GM18867 (cell line): ENCODE measurements around the gene CLCNKB.
"Not testable (repeated sequence)": the region's sequence is repeated elsewhere in the genome, so short reads cannot be mapped to it uniquely, and the experiment has no call there.

Source experiments
- ATAC-seq: cut with Tn5 transposase; IDR thresholded peaks from one replicate; pipeline ENCODE4 v1.9.1; 2021; ENCODE audit warnings: mild to moderate bottlenecking, moderate library complexity; ENCODE audit not compliant: unreplicated experiment

The CLCNKB gene

GRCh38 chr1:16043521-16043920 is at the start of gene CLCNKB:
Gene CLCNKB (plus strand): TSS chr1:16043782. CDS start chr1:16044493, 711 bp downstream.
- ATAC-seq: no peak

- no peak for ATAC-seq
Measured at GRCh38 chr1:15994081-15994480, 49.5 kb upstream of the CLCNKB start.

GRCh38 chr1:15994590-15995351 is 48.8 kb upstream of the CLCNKB start:
- ATAC-seq: no peak

- ATAC-seq: no peak
Measured at GRCh38 chr1:15997076-15997585, 46.5 kb upstream of the CLCNKB start.

GRCh38 chr1:15997637-15998280 is 45.8 kb upstream of the CLCNKB start:
- ATAC-seq: no peak

GRCh38 chr1:15998929-15999328 is 44.7 kb upstream of the CLCNKB start:
- no peak for ATAC-seq

DNA sequence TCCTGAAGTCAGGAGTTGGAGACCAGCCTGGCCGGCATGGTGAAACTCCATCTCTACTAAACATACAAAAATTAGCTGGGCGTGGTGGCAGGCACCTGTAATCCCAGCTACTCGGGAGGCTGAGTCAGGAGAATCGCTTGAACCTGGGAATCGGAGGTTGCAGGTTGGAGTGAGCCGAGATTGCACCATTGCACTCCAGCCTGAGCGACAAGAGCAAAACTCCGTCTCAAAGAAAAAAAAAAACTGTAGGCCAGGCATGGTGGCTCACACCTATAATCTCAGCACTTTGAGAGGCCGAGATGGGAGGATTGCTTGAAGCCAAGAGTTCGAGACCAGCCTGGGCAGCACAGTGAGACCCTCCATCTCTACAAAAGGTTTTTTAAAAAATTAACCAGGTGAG is 42.3 kb upstream of the CLCNKB start:
- not testable (repeated sequence) for ATAC-seq

DNA sequence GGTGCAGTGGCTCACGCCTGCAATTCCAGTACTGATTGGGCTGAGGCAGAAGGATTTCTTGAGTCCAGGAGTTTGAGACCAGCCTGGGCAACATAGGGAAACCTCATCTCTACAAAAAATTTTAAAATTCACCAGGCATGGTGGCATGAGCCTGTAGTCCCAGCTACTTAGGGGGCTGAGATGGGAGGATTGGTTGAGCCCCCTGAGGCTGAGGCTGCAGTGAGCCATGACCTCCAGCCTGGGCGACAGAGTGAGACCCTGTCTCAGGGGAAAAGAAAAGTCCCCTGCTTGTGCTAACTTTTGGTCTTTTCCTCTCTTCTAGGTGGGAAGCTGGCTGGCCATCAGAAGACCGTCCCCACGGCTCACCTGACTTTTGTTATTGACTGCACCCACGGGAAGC is 38.0 kb upstream of the CLCNKB start:
- no peak for ATAC-seq

DNA sequence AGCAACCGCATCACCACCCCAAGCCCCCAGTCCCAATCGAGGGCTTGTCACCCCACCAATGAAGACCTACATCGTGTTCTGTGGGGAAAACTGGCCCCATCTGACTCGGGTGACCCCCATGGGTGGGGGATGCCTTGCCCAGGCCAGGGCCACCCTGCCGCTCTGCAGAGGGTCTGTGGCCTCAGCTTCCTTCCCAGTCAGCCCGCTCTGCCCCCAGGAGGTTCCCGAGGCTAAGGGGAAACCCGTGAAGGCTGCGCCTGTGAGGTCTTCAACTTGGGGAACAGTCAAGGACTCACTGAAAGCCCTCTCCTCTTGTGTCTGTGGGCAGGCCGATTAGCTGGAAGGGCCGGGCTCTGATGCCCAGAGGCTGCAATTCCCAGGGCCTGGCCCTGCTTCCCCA is 37.6 kb upstream of the CLCNKB start:
- ATAC-seq: no peak

DNA sequence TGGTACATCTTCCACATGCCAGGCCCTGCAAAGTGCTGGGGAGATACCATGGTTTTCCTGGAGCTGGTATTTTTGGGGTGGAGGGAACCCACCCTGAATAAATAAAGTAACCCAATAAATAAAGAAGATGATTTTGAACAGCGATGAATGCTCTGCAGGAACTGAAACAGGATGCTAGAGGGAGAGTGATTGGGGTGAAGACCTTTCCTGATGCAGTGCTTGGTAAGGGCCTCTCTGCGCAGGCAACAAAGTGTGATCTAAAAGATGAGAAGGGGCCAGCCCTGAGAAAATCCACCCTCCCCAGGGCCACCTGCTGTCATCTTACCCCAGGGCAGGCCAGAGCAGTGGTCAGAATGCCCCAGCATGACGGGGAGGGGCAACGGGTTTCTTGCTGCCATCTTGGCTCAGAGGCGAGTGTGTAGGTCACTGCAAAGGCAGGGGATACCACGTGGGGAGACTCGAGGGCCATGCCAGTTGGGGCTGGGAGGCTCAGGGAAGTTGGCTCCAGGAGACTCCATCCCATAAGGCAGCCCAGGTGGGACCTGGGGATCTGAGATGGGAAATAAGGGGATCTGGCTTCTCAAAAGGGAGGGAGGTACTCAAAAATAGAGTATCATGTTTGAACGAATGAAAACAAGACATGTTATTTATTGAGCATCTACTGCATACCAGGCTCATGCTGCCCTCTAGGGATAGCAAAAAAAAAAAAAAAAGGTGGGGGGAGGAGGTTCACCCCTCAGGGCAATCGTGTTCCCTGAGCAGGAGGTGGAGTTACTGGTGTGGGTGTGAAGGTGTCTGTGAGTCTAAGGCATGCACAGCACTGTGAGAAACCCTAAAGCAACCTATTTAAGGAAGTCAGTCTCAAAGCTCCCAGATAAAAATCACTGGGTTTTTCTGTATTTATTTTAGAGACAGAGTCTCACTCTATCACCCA is 36.8 kb upstream of the CLCNKB start:
- ATAC-seq: no peak

DNA sequence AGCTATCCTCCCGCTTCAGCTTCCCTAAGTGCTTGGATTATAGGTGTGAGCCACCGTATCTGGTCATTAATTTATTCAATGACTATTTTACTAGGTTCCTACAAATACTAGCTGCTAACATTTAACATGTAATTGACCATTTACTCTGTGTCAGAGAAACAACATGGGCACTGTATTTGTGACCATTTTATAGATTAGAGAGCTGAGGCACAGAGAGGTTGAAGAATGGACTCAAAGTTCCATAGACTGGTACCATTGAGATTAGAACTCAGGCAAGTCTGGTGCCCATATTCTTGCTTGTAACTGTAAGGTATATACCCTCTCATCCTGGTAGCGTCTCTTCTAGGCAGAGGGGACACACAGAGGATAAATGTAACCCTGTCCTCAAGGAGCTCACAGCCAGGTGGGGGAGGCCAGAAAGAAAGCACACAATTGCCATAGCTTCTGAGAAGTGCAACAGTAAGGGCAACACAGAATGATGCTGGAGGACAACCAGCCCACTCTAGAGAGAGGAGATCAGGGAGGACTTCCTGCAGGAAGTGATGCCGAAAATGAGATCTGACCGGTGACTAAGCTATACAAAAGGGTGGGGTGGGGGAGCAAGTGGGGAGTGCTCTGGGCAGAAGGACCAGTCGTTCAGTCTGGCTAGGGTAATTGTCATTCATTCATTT is 35.8 kb upstream of the CLCNKB start:
- no peak for ATAC-seq

DNA sequence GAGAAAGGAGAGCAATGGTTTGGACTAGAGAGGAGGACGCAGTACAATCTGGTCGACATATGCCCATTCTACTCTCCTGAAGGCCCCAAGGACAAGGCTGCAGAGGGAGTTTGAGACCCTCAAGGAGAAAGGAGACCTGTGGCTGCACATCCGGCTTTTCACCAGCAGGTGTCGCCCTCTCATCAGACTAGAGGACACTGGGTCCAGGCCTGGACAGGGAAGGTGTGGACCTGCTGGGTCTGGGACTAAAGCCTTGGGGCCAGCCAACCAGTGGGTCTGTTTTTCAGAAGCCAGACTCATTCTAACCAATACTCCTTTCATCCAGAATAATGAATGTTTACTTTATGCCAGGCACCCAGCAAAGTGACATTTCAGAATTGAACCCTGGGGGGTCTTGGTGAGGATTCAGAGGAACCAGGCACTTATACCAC is 34.5 kb upstream of the CLCNKB start:
- ATAC-seq: no peak

DNA sequence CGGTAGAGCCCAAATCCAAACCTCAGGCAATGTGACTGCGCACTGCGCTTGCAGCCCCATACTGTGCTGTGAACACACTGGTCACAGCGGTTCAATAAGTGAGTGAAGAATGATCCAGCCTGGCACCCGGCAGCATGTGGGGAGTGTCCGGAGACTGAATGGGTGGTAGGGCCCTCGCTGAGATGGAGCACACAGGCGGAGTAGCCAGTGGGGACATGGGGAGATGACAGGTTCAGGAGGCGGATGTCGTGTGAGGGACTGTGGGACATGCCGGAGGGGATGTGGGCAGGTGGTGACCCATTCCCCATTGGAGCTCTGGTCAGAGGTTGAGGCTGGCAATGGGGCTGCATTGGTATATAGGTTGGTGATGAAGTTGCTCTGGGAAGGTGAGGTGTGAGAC is 33.9 kb upstream of the CLCNKB start:
- ATAC-seq: no peak

- ATAC-seq: no peak
Measured at GRCh38 chr1:16010837-16011236, 32.7 kb upstream of the CLCNKB start.

GRCh38 chr1:16011936-16012589 is 31.5 kb upstream of the CLCNKB start:
- ATAC-seq: no peak

GRCh38 chr1:16012590-16013219 is 30.9 kb upstream of the CLCNKB start:
- ATAC-seq: no peak

GRCh38 chr1:16013220-16013907 is 30.2 kb upstream of the CLCNKB start:
- no peak for ATAC-seq

- ATAC-seq: no peak
Measured at GRCh38 chr1:16013908-16014258, 29.7 kb upstream of the CLCNKB start.
